GM18505 (cell line): Measurements from ENCODE around the gene HIP1R.
"Not testable (repeated sequence)": the region's sequence is repeated elsewhere in the genome, so short reads cannot be mapped to it uniquely, and the experiment has no call there.

Experiments
- ATAC-seq: cut with Tn5 transposase; IDR thresholded peaks from one replicate; pipeline ENCODE4 v1.9.1; 2021; ENCODE audit not compliant: unreplicated experiment
- POLR2A ChIP-seq: IDR thresholded peaks from 4 replicates; pipeline ENCODE4 v1.6.1; 2011; ENCODE audit warnings: borderline replicate concordance; ENCODE audit not compliant: insufficient read depth, insufficient read length; ENCODE audit errors: extremely low read depth

The HIP1R gene

GRCh38 chr12:122874081-122874480, 38.8 kb downstream of the HIP1R start:
- no peak for ATAC-seq
- TF ChIP-seq POLR2A, result no peak

GRCh38 chr12:122875590-122876220, 40.4 kb downstream of the HIP1R start:
- TF ChIP-seq POLR2A, result peak; percentile 55
- peak; percentile 54 for ATAC-seq

GRCh38 chr12:122876281-122876680, 41.0 kb downstream of the HIP1R start:
- not testable (repeated sequence) for ATAC-seq

GRCh38 chr12:122876731-122877130, 41.5 kb downstream of the HIP1R start:
- TF ChIP-seq POLR2A, result no peak
- ATAC-seq, result no peak

GRCh38 chr12:122878780-122879612, 43.7 kb downstream of the HIP1R start:
- no peak for TF ChIP-seq POLR2A
- ATAC-seq, result no peak

GRCh38 chr12:122880155-122880667, 45.0 kb downstream of the HIP1R start:
- ATAC-seq, result no peak

GRCh38 chr12:122880668-122881067, 45.4 kb downstream of the HIP1R start:
- no peak for ATAC-seq

More at GRCh38 chr12:122880155-122880667, 45.0 kb downstream of the HIP1R start:
- TF ChIP-seq POLR2A, result no peak

GRCh38 chr12:122882908-122883558, 47.8 kb downstream of the HIP1R start:
- ATAC-seq, result no peak
- no peak for TF ChIP-seq POLR2A

More at GRCh38 chr12:122880668-122881067, 45.4 kb downstream of the HIP1R start:
- TF ChIP-seq POLR2A, result no peak

- no peak for TF ChIP-seq POLR2A
- no peak for ATAC-seq
Observed at GRCh38 chr12:122884091-122884826, 49.0 kb downstream of the HIP1R start.

GRCh38 chr12:122884860-122885259, 49.6 kb downstream of the HIP1R start:
- ATAC-seq, result no peak
- TF ChIP-seq POLR2A, result no peak

GRCh38 chr12:122886161-122886560, 50.9 kb downstream of the HIP1R start:
- ATAC-seq, result no peak
- TF ChIP-seq POLR2A, result no peak

- ATAC-seq, result peak; percentile 79
- TF ChIP-seq POLR2A, result no peak
Observed at GRCh38 chr12:122886851-122887818, 51.9 kb downstream of the HIP1R start.

GRCh38 chr12:122887819-122888212, 52.6 kb downstream of the HIP1R start:
- peak; percentile 22 for ATAC-seq
- TF ChIP-seq POLR2A, result no peak
